Measurements from ENCODE around the gene SRRM5.
A peak's percentile ranks its signal among the peaks of the same experiment; 100 is the strongest.
"Not testable (repeated sequence)": the region's sequence is repeated elsewhere in the genome, so short reads cannot be mapped to it uniquely, and the experiment has no call there.

Gene SRRM5

GRCh38 chr19:43619262-43620060 lies 7.6 kb downstream of the SRRM5 start, which contains the start of gene ZNF428:
ZNF428 (minus strand) TSS chr19:43619629; CDS start chr19:43614304, 5,325 bp downstream.
- peak; percentile 83 for DNase-seq

GRCh38 chr19:43620061-43621001 lies 8.4 kb downstream of the SRRM5 start:
- peak; percentile 82 for DNase-seq

GRCh38 chr19:43622070-43622469 lies 10.2 kb downstream of the SRRM5 start:
- DNase-seq: no peak

GRCh38 chr19:43622956-43623355 lies 11.1 kb downstream of the SRRM5 start:
- DNase-seq: no peak

- no peak for DNase-seq
Measured at GRCh38 chr19:43623889-43624670, 12.2 kb downstream of the SRRM5 start.

- DNase-seq: peak; percentile 83
Measured at GRCh38 chr19:43624933-43625332, 13.0 kb downstream of the SRRM5 start.

- DNase-seq: no peak
Measured at GRCh38 chr19:43625918-43626579, 14.2 kb downstream of the SRRM5 start.

- DNase-seq: no peak
Measured at GRCh38 chr19:43626838-43627237, 14.9 kb downstream of the SRRM5 start.

- DNase-seq: no peak
Measured at GRCh38 chr19:43628646-43629326, 16.9 kb downstream of the SRRM5 start.

- no peak for DNase-seq
Measured at GRCh38 chr19:43631491-43631890, 19.6 kb downstream of the SRRM5 start.

GRCh38 chr19:43633520-43633919 lies 21.6 kb downstream of the SRRM5 start:
- no peak for DNase-seq

GRCh38 chr19:43634068-43634467 lies 22.2 kb downstream of the SRRM5 start:
- no peak for DNase-seq

- no peak for DNase-seq
Measured at GRCh38 chr19:43634506-43634871, 22.6 kb downstream of the SRRM5 start.

GRCh38 chr19:43634872-43635560 lies 23.1 kb downstream of the SRRM5 start:
- DNase-seq: no peak

- not testable (repeated sequence) for DNase-seq
Measured at GRCh38 chr19:43635561-43635940, 23.7 kb downstream of the SRRM5 start.

- no peak for DNase-seq
Measured at GRCh38 chr19:43636121-43636683, 24.3 kb downstream of the SRRM5 start.

- DNase-seq: no peak
Measured at GRCh38 chr19:43638214-43638994, 26.5 kb downstream of the SRRM5 start.

GRCh38 chr19:43638995-43639518 lies 27.2 kb downstream of the SRRM5 start:
- DNase-seq: no peak

- peak; percentile 50 for DNase-seq
Measured at GRCh38 chr19:43639519-43640423, 27.9 kb downstream of the SRRM5 start, which contains the start of gene CADM4. CADM4 (minus strand) TSS chr19:43639850; CDS start chr19:43639790, 60 bp downstream.

Data from stimulated activated CD4-positive, alpha-beta T cell treated with anti-CD3 and anti-CD28 coated beads, Interleukin-12 subunit alpha, Interleukin-12 subunit beta, amount 100 ng/mL, for 4 hours (primary cell).